ENCODE data around the gene RUFY1. TPM values are rescaled to one million over a fixed set of nuclear protein-coding genes. Genes with fewer than 3 reads are reported as not detected.
"Not testable (repeated sequence)": the region's sequence is repeated elsewhere in the genome, so short reads cannot be mapped to it uniquely, and the experiment has no call there.

RUFY1 gene
- total RNA-seq, 1 donor from 2014 or later: 51.6 TPM

DNA sequence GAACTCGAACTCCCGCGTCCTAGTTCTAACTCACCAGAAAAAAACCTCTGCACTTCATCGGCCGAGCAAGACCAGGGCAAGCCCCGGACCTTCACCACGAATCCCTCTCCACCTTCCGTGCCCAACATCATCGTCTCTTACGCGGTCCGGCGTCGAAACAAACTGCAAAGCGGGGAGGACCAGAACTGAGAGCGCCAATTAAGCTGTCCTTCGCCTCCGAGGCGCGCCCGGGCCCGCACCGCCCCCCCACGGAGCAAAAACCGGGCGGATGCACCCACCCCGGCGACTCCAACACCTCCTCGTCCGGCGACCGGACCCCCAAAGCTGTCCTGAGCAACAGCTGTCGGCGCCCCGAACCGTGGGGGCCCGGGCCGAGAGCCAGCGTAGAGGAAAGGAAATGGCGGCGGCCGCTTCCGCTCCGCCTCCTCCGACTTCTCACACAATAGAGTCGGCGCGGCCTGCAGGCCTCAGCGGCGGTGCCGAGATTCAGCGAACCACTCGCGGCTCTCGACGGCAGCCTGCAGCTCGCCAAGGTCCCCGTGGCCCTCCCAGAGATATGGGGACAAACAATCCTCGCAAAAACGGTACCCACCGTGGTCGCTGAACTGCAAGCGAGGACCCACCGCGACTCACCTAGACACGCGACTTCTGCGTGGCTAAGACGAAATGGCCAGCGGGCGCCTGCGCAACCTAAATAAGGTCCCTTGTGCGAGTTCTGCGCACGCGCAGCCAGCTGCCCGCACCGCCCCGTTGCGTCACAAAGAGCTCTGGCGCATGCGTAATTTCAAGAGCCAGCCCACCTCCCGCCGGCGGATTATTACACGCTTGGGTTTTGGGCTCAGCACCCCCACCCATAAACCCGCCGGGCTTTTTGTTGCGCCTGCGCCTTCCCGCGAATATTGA lies 72.9 kb downstream of the RUFY1 start, which contains the start of gene HNRNPH1:
Gene HNRNPH1, minus strand, starts transcription at position 669 of the 903 bp plus-strand sequence. Its CDS starts 538 bp downstream, at position 131.
- Mint-ChIP-seq H3K4me3 (peak within 1 kb of the TSS; percentile 99), H3K27ac (peak within 1 kb of the TSS; percentile 100), H3K9me3 (no peaks in the 10 kb centered on the region), H3K27me3 (peaks cover 9% of the 10 kb centered on the region), H3K36me3 (peaks cover 43% of the 10 kb centered on the region), H3K4me1 (ENCODE audit: unreplicated experiment) (peaks cover 33% of the 10 kb centered on the region)
- peak; percentile 100 for DNase-seq (ENCODE audit: extremely low spot score, unreplicated experiment)
- TF ChIP-seq, protein P1, sequence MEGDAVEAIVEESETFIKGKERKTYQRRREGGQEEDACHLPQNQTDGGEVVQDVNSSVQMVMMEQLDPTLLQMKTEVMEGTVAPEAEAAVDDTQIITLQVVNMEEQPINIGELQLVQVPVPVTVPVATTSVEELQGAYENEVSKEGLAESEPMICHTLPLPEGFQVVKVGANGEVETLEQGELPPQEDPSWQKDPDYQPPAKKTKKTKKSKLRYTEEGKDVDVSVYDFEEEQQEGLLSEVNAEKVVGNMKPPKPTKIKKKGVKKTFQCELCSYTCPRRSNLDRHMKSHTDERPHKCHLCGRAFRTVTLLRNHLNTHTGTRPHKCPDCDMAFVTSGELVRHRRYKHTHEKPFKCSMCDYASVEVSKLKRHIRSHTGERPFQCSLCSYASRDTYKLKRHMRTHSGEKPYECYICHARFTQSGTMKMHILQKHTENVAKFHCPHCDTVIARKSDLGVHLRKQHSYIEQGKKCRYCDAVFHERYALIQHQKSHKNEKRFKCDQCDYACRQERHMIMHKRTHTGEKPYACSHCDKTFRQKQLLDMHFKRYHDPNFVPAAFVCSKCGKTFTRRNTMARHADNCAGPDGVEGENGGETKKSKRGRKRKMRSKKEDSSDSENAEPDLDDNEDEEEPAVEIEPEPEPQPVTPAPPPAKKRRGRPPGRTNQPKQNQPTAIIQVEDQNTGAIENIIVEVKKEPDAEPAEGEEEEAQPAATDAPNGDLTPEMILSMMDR (conservative IDR thresholded peaks at IDR 0.05): peak; percentile 21

DNA sequence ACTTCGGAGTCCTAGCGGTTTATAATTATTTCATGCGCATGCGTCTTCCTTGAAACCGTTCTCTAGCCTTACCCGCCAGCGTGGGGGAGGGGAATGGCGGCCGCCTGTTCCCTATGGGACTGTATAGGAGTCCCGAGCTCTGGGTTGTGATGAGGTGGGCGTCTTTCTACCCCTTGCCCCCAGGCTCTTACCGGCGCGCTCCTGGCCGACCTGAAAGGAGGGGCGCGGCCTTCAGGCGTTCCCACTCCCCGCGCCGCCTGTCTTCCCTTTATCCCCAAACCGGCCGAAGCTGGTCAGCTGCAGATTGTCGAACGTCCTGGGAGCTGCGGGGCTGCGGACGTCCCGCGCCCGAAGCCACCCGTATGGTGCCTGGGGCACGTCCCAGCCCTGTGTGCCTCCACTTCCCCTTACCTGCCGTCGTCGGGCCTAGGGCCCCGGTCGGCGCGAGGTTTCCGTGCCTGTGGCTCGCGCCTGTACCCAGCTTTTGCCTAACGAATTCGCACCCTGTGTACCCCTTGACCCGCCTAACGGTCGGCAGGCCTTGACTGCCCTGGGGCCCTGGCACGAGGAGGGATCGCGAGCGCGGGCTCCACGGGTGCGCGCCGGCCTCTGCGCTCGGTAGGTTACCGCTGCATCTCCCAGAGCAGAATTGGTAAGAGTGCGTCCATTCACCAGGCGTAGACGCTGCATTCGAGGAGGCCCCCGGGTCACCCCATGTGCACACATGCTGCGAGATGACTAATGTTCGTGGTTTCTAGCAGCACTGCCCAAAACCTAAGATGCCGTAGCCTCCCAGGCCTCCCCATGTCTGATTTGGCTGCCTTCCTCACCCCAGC lies 73.8 kb downstream of the RUFY1 start:
- TF ChIP-seq, protein P1 (conservative IDR thresholded peaks at IDR 0.05): peak; percentile 24
- H3K4me1 Mint-ChIP-seq (ENCODE audit: unreplicated experiment): peaks cover 30% of the 10 kb centered on the region
- no peak for DNase-seq (ENCODE audit: extremely low spot score, unreplicated experiment)
- H3K27ac Mint-ChIP-seq: peak overlapping the region; percentile 100
- H3K9me3 Mint-ChIP-seq: no peaks in the 10 kb centered on the region
- H3K27me3 Mint-ChIP-seq: peaks cover 9% of the 10 kb centered on the region
- H3K36me3 Mint-ChIP-seq: peaks cover 40% of the 10 kb centered on the region
- H3K4me3 Mint-ChIP-seq: peak overlapping the region; percentile 99

DNA sequence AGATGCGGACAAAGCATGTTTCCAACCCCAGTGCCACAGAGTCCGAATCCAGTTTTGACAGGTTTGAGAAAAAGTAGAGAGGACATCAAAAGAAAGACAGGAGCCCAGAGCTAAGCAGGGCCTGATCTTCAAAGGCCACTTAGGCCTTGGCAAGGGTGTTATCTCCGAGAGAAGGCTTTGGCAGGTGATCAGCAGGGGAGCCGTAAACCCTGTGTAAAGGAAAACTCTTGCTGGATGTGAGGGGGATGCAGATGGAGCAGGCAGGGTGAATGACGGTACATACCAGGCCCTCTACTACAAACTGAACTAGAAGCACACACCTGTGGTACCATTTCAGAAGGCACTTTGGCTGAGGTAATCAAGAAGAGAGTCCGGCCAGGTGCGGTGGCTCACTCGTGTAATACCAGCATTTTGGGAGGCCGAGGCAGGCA lies 74.5 kb downstream of the RUFY1 start:
- H3K9me3 Mint-ChIP-seq: no peaks in the 10 kb centered on the region
- peaks cover 9% of the 10 kb centered on the region for H3K27me3 Mint-ChIP-seq
- H3K27ac Mint-ChIP-seq: peak overlapping the region; percentile 100
- peaks cover 27% of the 10 kb centered on the region for H3K4me1 Mint-ChIP-seq (ENCODE audit: unreplicated experiment)
- TF ChIP-seq, protein P1 (conservative IDR thresholded peaks at IDR 0.05): no peak
- H3K4me3 Mint-ChIP-seq: peak overlapping the region; percentile 99
- H3K36me3 Mint-ChIP-seq: peaks cover 35% of the 10 kb centered on the region
- no peak for DNase-seq (ENCODE audit: extremely low spot score, unreplicated experiment)

DNA sequence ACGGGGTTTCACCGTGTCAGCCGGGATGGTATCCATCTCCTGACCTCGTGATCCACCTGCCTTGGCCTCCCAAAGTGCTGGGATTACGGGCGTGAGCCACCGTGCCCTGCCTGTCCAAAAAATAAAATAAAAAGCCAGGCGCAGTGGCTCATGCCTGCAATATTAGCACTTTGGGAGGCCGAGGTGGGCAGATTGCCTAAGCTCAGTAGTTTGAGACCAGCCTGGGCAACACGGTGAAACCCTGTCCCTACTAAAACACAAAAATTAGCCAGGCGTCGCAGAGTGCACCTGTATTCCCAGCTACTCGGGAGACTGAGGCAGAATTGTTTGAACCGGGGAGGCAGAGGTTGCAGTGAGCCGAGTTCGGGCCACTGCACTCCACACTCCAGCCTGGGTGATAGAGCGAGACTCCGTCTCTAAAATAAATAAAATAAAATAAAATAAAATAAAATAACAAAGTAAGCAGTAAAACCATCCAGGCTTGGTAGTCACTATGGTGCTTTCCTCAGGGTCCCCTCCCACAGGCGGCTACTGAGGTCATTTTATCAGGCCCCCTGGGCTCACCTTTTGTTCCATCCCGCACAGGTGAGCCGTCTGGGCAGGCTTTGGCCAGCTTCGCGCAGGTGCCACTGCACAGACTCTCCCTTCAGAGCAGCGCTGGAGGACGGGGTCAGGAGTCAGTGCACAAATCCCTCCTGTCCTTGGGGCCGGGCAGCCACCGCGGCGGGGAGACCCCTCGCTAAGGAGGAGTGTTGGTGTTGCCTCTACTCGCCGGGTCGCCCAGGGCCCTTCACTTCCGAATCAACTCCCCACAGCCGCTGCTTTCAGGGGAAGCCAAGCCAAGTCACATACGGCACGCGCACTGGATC lies 83.4 kb downstream of the RUFY1 start:
- DNase-seq (ENCODE audit: extremely low spot score, unreplicated experiment); H3K27me3 Mint-ChIP-seq; H3K36me3 Mint-ChIP-seq; H3K27ac Mint-ChIP-seq; H3K4me1 Mint-ChIP-seq (ENCODE audit: unreplicated experiment); H3K9me3 Mint-ChIP-seq: not testable (repeated sequence)
- peak overlapping the region; percentile 74 for H3K4me3 Mint-ChIP-seq

DNA sequence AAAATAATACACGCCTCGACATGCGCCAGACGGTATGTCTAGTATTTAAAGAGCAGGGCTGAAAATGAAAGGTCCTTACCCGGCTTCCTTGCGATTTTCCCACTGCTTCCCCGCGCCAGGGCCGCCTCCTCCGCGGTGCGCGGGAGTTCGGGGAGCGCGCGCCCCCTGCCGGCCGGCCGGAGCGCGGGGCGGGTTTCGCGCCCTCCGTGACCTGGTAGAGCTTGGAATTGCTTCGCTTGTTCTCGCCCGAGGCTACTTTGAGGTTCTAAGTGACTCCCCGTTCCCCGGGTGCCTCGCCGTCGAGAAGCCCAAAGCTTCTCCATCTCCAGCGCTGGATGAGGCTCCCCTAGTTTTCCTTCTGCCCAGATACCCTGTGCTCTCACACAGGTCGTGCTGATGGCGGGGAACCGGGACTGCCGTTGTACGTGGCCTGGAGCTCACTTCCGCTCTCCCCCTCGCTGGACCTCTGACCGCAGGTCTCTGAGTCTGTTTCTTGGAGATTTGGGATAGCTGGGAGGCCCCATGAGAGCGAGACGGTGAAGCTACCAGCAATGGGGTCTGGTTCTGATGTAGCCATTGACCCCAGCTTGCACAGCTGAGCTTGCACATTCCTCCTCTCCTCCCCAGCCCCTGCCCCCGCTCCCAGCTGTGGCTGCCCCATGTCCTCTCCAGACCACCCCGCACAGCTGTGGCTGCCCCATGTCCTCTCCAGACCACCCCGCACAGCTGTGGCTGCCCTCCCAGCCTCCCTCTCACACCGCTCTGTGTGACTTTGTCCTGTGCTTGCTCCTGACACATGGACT lies 84.2 kb downstream of the RUFY1 start:
- TF ChIP-seq, protein P1 (conservative IDR thresholded peaks at IDR 0.05): peak; percentile 14
- not testable (repeated sequence) for H3K9me3 Mint-ChIP-seq; DNase-seq (ENCODE audit: extremely low spot score, unreplicated experiment); H3K36me3 Mint-ChIP-seq; H3K4me3 Mint-ChIP-seq; H3K27ac Mint-ChIP-seq; H3K4me1 Mint-ChIP-seq (ENCODE audit: unreplicated experiment); H3K27me3 Mint-ChIP-seq

DNA sequence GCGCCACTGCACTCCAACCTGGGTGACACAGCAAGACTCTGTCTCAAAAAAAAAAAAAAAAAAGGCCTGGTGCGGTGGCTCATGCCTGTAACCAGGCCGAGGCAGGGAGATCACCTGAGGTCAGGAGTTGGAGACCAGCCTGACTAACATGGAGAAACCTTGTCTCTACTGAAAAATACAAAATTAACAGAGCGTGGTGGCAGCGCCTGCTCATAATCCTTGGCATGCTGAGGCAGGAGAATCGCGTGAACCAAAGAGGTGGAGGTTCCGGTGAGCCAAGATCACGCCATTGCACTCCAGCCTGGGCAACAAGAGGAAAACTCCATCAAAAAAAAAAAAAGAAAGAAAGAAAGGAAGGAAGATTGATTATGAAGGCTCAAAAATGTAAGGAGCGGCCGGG lies 88.9 kb downstream of the RUFY1 start:
- not testable (repeated sequence) for H3K4me1 Mint-ChIP-seq (ENCODE audit: unreplicated experiment); H3K9me3 Mint-ChIP-seq; DNase-seq (ENCODE audit: extremely low spot score, unreplicated experiment); H3K27ac Mint-ChIP-seq; H3K4me3 Mint-ChIP-seq; H3K27me3 Mint-ChIP-seq; H3K36me3 Mint-ChIP-seq

DNA sequence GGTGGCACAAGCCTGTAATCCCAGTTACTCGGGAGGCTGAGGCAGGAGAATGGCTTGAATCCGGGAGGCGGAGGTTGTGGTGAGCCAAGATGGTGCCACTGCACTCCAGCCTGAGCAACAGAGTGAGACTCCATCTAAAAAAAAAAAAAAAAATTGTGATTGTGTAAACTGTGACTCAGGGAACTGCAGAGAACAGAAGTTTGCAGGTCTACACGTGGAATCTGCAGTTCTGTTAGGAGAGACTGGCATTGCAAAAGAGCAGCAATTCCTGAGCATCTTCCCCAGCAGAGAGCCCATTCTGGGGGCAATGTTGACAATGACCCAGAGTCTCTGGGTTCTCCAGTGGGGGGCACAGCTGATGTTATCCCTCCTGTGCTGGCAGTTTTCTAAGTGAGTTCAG lies 91.4 kb downstream of the RUFY1 start:
- not testable (repeated sequence) for H3K4me3 Mint-ChIP-seq; H3K9me3 Mint-ChIP-seq; H3K27ac Mint-ChIP-seq; H3K27me3 Mint-ChIP-seq; H3K36me3 Mint-ChIP-seq; DNase-seq (ENCODE audit: extremely low spot score, unreplicated experiment); H3K4me1 Mint-ChIP-seq (ENCODE audit: unreplicated experiment)

DNA sequence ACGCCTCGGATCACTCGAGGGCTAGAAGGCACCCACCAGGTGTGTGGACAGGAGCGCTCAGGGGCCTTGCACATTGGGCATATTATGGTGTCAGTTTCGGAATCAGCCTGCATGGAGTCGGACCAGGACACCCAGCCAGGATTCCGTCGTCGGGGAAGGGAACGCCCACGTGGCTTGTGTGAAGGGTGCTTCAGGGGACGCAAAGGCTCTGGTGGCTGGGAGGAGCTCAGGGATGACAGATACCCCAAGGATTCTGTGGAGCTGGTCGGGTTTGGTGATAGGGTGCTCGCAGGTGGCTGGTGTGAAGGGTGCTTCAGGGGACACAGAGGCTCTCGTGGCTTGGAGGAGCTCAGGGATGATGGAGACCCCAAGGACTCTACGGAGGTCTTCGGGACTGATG lies 92.3 kb downstream of the RUFY1 start:
- not testable (repeated sequence) for H3K36me3 Mint-ChIP-seq; H3K4me1 Mint-ChIP-seq (ENCODE audit: unreplicated experiment); H3K9me3 Mint-ChIP-seq; H3K27ac Mint-ChIP-seq; H3K27me3 Mint-ChIP-seq; DNase-seq (ENCODE audit: extremely low spot score, unreplicated experiment); H3K4me3 Mint-ChIP-seq
